NCI-H526 treated with DMSO at 0.1 percent for 48 hours (cell line): ENCODE results near the gene PAPOLG.
"Not testable (repeated sequence)": the region's sequence is repeated elsewhere in the genome, so short reads cannot be mapped to it uniquely, and the experiment has no call there.

Experiments
- DNase-seq: peaks from one replicate; lab custom pipeline; 2025; lab: John Stamatoyannopoulos, UW

PAPOLG gene

DNA sequence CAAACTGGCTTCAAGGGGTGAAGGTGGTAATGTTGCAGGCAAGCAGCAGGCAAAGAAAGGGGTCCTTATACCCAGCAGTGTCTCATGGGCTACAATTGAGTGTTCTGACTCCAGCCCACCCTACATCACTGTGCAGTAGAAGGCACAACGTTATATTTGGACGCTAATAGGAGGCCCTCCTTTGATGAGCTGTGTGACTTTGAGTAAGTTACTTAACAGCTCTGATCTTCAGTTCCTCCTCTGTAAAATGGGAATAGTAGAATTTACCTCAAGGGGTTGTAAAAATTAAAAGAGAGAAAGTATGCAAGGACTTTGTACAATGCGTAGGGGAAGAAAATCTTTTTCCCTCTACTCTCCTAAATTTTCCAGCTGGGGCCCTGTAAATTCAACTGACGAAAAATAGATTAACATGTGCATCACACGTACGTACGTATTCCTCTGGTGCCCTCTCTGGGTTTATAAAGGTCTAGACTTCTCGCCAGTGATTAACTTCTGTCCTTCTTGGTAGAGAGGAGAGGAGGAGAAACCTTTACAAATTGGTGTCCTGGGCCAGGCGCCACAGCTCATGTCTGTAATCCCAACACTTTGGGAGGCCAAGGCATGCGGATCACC is 67.7 kb downstream of the PAPOLG start:
- DNase-seq: no peak

DNA sequence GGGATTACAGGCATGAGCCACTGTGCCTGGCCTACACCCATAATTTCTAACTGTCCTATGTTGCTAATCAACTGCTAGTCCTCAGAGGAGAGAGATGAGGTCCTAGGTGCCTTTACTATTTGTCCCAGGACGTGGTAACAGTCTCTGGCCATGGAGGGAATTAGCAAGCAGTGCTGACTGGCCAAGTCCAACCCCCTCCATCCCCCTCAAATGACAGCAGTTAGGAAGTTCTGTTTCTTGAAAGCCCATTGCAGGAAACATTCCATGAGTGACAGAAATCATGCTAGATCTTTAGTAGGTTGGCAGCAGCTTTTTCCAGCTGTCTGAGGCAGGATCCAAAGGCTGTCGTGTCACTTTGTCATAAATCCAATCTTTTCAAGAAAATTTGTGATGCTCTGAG is 69.6 kb downstream of the PAPOLG start:
- DNase-seq: no peak

DNA sequence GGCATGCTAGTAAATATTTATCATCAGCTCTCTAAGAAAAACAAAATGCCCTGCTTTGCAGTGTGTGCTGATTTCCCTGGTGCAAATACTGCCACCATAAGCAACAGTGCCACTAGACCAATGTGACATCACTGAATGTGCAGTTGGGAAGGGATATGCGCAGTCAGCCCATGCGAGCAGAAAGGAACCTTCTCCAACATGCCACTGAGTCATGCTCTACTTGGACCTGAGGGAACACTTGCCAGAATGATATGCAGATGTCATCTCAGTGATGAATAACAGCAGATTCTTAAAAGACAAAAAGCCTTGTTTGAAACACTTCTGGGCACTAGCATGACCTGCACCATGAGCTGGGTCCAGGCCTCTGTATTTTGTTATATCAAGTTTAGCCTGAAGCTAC is 70.0 kb downstream of the PAPOLG start:
- no peak for DNase-seq

DNA sequence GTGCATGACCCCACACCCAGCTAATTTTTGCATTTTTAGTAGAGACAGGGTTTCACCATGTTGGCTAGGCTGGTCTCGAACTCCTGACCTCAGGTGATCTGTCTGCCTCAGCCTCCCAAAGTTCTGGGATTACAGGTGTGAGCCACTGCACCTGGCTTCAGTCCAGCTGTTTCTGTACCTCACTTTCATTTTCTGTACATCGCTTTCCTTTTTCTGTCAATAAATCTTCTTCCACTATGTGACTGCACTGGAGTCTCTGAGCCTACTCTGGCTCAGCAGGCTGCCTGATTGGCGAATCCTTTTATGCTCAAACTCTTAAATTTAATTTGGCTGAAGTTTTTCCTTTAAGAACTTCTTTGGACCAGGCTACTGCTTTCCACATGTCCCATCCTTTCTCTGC is 70.8 kb downstream of the PAPOLG start:
- not testable (repeated sequence) for DNase-seq

DNA sequence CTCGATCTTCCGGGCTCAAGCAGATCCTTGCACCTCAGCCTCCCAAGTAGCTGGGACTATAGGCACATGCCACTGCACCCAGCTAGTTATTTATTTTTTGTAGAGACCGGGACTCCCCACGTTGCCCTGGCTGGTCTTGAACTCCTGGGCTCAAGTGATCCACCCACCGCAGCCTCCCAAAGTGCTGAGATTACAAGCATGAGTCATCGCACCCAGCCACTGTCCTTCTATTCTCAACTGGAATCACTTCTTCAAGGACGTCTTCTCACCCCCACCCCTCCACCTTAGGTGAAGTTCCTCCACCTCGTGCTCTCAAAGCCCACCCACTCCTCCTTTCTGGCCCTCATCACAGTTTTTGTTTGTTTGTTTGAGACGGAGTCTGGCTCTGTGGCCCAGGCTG is 71.3 kb downstream of the PAPOLG start:
- DNase-seq: no peak

DNA sequence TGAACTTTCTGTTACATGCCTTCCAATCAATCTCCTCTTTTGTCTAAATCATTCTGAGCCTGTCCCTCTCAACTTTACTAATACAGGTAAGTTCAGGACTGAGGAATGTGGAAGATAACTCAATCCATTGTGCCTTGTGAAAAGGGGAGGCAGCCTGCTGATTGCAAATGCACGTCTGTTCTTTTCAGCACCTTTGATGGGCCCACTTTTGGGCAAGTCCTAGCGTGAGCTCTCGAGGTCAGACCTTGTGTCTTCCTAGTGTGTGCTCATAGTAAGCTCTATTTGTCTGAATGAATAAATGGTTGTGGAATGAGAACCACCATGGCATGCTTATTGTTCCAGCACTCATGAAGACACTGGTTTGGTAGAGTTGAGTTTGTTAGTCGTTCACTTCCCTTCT is 74.9 kb downstream of the PAPOLG start:
- no peak for DNase-seq

DNA sequence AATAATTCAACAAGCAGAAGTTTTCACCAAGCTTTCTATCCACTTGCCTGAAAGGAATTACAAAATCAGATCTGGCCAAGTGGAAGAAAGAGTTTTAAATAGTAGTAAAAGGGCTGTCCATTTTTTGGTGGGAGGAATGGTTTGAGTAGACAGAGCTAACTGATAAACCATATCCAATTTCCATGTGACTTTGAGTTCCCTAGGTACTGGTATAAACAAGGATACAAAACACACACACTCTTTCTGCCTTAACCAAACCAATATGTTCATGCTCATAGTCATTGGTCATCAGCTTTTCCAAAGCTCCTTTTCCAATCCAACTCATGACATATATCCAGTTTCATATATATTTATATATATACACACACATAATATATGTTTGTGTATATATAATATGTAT is 75.9 kb downstream of the PAPOLG start:
- DNase-seq: no peak

DNA sequence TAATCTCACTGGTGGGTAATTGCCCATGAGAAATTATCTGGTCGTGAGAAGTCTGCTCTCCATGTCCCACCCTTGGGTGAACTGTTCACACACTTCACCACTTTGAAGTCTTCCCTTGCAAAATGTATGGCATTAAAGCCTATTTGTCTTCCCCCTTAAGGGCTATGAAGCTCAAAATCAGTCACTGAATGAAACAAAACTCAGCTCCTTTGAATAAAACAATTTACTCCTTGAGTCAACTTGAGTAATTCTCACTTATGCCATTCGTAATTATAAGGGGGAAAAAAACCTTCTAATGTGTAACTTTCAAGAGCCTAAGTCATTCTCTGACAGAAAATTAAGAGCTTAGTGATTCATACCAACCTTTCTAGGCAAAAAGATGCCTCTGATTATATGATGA is 76.6 kb downstream of the PAPOLG start:
- DNase-seq: no peak

DNA sequence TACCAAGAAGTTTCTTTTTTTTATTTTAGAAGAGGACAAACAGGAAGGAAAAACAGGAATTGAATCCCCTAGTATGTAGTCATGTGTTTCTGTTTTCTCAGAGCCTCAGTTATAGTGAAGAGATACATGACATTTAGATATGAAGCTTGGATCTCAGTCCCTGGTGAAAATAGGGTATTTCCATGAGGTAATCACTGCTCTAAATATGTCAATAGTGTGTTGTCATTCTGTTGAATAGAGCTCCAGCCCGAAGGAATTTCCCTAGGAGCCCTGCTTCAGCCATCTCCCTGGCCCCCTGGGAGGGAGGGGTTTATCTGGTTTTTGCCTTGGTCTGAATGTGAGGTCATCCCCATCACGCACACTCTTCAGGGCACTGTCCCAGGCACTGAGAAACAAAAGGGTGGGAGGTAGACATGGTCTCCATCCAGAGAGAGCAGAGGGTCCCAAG is 78.2 kb downstream of the PAPOLG start:
- DNase-seq: no peak

DNA sequence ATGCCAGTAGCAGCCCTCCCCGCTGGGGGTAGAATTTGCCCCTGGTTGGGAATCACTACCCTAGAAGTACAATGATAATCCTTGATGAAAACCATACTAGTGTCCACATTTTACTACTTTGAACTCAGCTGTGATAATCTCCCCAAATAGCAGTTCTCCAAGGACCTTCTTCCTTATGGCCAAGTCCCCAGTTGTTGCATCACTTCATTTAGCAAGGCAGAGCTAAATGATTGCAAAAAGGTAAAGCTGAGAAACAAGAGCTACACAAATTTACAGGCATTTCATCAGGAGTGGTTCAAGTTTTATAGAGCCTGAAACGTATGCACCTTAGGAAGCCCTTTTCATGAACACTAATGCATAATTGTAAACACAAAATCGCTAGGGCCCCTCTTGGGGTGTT is 80.4 kb downstream of the PAPOLG start:
- no peak for DNase-seq

DNA sequence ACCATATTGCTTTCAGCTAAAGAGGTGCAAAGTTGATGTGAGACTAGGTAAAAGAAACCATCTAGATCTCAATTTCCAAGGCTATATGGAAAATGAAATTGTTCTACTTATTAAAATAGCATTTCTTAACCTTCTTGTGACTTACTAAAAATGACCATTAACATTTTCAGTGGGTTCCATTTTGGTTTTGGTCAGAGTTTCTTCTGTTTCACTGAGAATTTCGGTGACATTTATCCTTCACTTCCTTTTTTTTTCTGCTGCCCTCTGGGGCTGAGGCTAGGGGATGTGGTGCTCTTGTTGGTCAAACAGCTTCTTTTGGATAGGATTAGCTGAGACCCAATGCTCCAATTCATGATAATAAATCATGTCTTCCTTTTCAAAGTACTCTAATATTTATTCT is 81.1 kb downstream of the PAPOLG start:
- DNase-seq: no peak

DNA sequence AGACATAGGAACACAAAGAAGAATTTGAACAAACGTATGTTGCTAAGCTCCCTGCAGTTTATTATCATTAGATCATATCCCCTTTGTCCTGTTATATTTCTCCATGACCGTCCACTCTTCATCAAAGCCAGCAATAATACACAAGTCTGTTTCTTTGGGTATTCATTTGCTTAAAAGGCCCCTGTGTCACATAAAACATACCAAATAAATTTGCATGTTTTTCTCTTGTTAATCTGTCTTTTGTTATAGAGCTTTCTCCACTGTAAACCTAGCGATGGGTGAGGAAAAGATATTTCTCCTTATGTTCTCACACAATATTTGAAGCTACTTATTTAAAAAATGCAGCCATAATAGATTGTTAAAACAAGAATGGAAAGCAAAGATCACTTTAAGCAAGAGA is 82.4 kb downstream of the PAPOLG start:
- DNase-seq: peak; percentile 46

DNA sequence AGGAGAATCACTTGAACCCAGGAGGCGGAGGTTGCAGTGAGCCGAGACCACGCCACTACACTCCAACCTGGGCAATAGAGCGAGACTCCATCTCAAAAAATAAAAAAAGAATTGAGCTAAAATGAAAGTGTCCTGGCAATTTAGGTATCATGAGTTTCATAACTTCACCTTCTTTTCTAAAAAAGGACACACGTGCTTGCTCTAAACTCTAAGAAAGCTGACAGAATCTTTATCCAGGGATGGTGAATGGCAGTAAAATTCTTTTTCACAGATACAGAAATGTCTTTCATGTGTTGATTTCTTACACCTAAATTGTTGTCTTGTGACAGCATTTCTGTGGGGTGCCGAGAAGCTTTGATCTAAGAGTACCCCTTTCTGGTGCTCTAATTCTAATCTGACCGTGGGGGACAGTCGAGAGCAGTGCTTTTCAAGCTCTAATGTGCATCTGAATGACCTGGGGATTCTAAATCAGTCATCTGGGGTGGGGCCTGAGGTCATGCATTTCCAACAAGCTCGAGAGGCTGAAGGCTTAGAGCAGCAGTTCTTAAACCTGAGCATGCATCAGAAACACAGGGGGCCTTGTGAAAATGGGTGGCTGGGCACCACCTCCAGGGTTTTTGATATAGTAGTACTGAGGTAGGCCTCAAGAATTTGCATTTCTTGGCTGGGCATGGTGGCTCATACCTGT is 83.2 kb downstream of the PAPOLG start:
- no peak for DNase-seq

DNA sequence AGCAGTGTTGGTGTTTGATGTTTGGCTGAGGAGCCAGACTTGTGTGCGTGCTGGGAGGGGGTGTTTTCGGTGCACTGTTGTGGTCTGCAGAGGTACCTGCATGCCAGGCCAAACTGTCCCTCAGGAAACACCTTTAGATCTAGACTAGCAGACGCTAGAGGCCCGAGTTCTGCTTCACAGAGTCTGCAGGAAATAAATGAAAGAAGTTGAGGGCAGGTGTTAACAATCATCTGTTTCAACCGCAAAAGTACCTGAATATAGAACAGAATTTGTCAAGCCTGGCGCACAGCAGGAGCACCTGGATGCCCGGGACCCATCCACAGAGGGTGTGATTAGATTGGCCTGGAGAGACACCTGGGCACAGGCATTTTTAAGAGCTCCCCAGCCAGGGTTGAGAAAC is 84.8 kb downstream of the PAPOLG start:
- DNase-seq: peak; percentile 18

DNA sequence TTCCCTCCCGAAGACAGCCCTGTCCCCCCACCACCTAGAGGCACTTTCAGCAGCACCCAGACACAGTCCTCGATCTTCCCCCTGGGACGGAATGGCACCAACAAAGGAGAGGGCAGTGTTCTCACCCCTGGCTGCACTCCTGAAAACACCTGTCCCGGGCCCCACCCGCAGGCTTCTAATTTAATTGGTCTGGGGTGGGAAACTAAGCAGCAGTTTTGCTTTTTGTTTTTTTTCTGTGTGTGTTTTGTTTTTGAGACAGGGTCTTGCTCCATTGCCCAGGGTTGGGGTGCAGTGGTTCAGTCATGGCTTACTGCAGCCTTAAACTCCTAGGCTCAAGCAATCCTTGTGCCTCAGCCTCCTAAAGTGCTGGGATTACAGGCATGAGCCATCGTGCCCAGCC is 86.9 kb downstream of the PAPOLG start:
- no peak for DNase-seq

DNA sequence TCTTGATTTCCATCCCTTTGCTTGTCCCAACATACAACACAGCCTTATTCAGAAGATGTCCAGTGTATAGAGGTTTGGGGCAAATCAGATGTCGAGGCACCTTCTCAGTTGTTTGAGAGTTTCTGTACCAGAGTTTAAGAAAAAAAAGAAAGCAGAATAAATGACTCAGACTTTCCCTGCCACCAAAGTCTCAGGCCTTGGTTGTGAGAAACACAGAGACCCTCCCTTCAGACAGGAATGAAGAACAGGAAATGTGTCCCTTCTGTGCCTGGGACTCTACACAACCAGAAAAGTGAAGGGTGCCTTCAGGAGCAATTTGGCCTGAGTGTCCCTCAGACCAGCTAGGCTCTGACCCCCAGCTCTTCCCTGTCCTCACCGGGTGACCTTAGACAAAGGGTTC is 88.0 kb downstream of the PAPOLG start:
- no peak for DNase-seq

DNA sequence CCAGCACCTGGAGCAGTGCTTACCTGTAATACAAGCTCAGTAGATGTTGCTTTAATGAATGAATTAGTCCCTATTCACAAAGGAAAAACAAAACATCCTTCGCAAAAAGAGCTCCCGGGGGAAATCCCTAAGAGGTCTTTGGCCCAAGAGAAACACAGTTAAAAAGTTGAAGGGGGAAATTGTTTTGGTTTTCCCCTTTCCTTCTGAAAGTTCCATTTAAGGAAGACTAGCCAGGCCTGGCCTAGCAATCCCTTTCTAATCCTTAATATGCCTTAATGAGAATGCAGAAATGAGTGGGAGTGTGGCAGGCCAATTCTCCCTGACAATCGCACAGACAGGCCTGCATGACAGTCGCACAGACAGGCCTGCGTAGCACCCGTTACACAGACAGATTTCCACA is 91.8 kb downstream of the PAPOLG start:
- no peak for DNase-seq
